ENCODE data around the gene SLC25A34.

SLC25A34 gene

DNA sequence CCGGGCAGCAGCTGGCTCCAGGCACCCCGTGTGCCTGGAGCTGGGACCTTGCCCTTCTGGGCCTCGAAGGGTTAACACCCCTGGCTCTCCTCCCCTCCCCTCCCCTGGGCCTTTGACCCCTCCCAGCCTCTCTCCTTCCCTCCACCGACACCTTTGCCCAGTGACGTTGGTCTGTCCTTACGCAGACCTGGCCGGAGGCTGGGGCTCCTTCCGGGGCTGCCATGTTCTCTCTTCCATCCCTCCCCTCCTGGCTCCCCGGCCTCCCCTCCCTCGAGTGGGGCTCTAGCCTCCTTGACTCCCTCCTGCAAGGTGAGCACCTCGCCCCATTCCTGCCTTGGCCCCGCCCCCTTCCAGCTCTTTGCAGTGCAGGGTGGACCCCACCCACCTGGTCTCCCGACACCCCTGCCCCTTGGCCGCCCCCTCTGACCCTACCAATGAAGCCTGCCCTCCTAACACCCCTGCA is 6.3 kb downstream of the SLC25A34 start, which contains the start of gene TMEM82:
Gene TMEM82, plus strand, starts transcription at position 161 of the 463 bp plus-strand sequence. Its CDS starts 61 bp downstream, at position 222.
- Histone ChIP-seq H4K20me1 (ENCODE audit: insufficient read depth, low read length) (no peaks in the 10 kb centered on the region), H3K36me3 (replicated peaks; ENCODE audit: low read depth, low read length) (no peaks in the 10 kb centered on the region), H3K27ac (ENCODE audit: low read length) (no peak within 1 kb of the TSS), H3K4me1 (ENCODE audit: low read length) (no peaks in the 10 kb centered on the region), H2AFZ (ENCODE audit: low read depth, low read length) (no peak within 1 kb of the TSS), H3K27me3 (ENCODE audit: low read depth, low read length) (no peaks in the 10 kb centered on the region), H3K79me2 (ENCODE audit: low read length) (no peaks in the 10 kb centered on the region), H3K9ac (ENCODE audit: low read length) (no peak within 1 kb of the TSS), H3K4me2 (ENCODE audit: low read length) (no peak within 1 kb of the TSS), H3K9me3 (ENCODE audit: insufficient read depth, low read length) (no peaks in the 10 kb centered on the region), H3K4me3 (ENCODE audit: low read length) (no peak within 1 kb of the TSS)
- TF ChIP-seq EZH2phosphoT487 (IDR thresholded peaks at IDR 0.05; ENCODE audit: low read depth) = no peak
- TF ChIP-seq, protein P1, sequence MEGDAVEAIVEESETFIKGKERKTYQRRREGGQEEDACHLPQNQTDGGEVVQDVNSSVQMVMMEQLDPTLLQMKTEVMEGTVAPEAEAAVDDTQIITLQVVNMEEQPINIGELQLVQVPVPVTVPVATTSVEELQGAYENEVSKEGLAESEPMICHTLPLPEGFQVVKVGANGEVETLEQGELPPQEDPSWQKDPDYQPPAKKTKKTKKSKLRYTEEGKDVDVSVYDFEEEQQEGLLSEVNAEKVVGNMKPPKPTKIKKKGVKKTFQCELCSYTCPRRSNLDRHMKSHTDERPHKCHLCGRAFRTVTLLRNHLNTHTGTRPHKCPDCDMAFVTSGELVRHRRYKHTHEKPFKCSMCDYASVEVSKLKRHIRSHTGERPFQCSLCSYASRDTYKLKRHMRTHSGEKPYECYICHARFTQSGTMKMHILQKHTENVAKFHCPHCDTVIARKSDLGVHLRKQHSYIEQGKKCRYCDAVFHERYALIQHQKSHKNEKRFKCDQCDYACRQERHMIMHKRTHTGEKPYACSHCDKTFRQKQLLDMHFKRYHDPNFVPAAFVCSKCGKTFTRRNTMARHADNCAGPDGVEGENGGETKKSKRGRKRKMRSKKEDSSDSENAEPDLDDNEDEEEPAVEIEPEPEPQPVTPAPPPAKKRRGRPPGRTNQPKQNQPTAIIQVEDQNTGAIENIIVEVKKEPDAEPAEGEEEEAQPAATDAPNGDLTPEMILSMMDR (IDR thresholded peaks at IDR 0.05; ENCODE audit: low read depth, low read length) = no peak

DNA sequence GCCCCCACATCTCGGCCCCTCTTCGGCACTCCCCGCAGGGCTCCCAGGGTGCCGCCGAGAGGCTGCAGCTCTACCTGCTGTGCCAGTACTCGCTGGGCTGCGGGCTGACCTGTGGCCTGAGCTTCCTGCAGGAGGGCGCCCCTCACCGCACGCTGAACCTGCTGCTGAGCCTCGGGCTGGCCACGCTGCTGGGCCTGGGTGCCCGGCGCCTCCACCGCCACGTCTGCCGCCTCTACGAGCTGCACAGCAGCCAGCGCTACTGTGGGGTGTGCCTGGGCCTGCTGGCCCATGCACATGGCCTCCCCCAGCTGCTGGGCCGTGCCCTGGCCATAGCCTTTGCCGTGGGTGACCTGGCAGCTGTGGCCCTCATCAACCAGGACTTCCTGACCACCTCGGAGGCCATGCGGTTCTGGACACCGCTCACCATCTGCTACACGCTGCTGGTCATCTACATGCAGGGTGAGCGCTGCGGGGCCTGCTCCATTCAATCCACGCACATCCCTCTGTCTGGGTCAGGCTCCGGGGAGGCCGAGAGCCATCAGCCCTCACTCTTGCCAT is 8.1 kb downstream of the SLC25A34 start:
- Histone ChIP-seq H4K20me1 (ENCODE audit: insufficient read depth, low read length) (no peaks in the 10 kb centered on the region), H3K36me3 (replicated peaks; ENCODE audit: low read depth, low read length) (no peaks in the 10 kb centered on the region), H3K4me2 (ENCODE audit: low read length) (no peak overlapping the region), H3K4me1 (ENCODE audit: low read length) (no peaks in the 10 kb centered on the region), H3K79me2 (ENCODE audit: low read length) (no peaks in the 10 kb centered on the region), H3K27ac (ENCODE audit: low read length) (no peak overlapping the region), H2AFZ (ENCODE audit: low read depth, low read length) (no peak overlapping the region), H3K9me3 (ENCODE audit: insufficient read depth, low read length) (no peaks in the 10 kb centered on the region), H3K27me3 (ENCODE audit: low read depth, low read length) (no peaks in the 10 kb centered on the region), H3K4me3 (ENCODE audit: low read length) (no peak overlapping the region), H3K9ac (ENCODE audit: low read length) (no peak overlapping the region)
- TF ChIP-seq, protein P1 (IDR thresholded peaks at IDR 0.05; ENCODE audit: low read depth, low read length) = no peak
- TF ChIP-seq EZH2phosphoT487 (IDR thresholded peaks at IDR 0.05; ENCODE audit: low read depth) = no peak

GRCh38 chr1:15747378-15747777 is 11.3 kb downstream of the SLC25A34 start:
- H3K36me3 ChIP-seq (replicated peaks; ENCODE audit: low read depth, low read length) = no peaks in the 10 kb centered on the region
- no peaks in the 10 kb centered on the region for H4K20me1 ChIP-seq (ENCODE audit: insufficient read depth, low read length)
- no peak overlapping the region for H3K4me2 ChIP-seq (ENCODE audit: low read length)
- no peak overlapping the region for H3K27ac ChIP-seq (ENCODE audit: low read length)
- H3K9me3 ChIP-seq (ENCODE audit: insufficient read depth, low read length) = no peaks in the 10 kb centered on the region
- no peaks in the 10 kb centered on the region for H3K79me2 ChIP-seq (ENCODE audit: low read length)
- no peak for TF ChIP-seq EZH2phosphoT487 (IDR thresholded peaks at IDR 0.05; ENCODE audit: low read depth)
- TF ChIP-seq, protein P1 (IDR thresholded peaks at IDR 0.05; ENCODE audit: low read depth, low read length) = no peak
- H2AFZ ChIP-seq (ENCODE audit: low read depth, low read length) = no peak overlapping the region
- no peak overlapping the region for H3K9ac ChIP-seq (ENCODE audit: low read length)
- H3K4me1 ChIP-seq (ENCODE audit: low read length) = no peaks in the 10 kb centered on the region
- no peak overlapping the region for H3K4me3 ChIP-seq (ENCODE audit: low read length)
- H3K27me3 ChIP-seq (ENCODE audit: low read depth, low read length) = no peaks in the 10 kb centered on the region

GRCh38 chr1:15748264-15748663 is 12.2 kb downstream of the SLC25A34 start:
- no peak overlapping the region for H3K27ac ChIP-seq (ENCODE audit: low read length)
- no peaks in the 10 kb centered on the region for H3K36me3 ChIP-seq (replicated peaks; ENCODE audit: low read depth, low read length)
- H3K27me3 ChIP-seq (ENCODE audit: low read depth, low read length) = no peaks in the 10 kb centered on the region
- H3K79me2 ChIP-seq (ENCODE audit: low read length) = no peaks in the 10 kb centered on the region
- no peak for TF ChIP-seq EZH2phosphoT487 (IDR thresholded peaks at IDR 0.05; ENCODE audit: low read depth)
- TF ChIP-seq, protein P1 (IDR thresholded peaks at IDR 0.05; ENCODE audit: low read depth, low read length) = no peak
- no peak overlapping the region for H3K4me2 ChIP-seq (ENCODE audit: low read length)
- no peak overlapping the region for H2AFZ ChIP-seq (ENCODE audit: low read depth, low read length)
- no peak overlapping the region for H3K4me3 ChIP-seq (ENCODE audit: low read length)
- H3K9me3 ChIP-seq (ENCODE audit: insufficient read depth, low read length) = no peaks in the 10 kb centered on the region
- H3K4me1 ChIP-seq (ENCODE audit: low read length) = no peaks in the 10 kb centered on the region
- H3K9ac ChIP-seq (ENCODE audit: low read length) = no peak overlapping the region
- H4K20me1 ChIP-seq (ENCODE audit: insufficient read depth, low read length) = no peaks in the 10 kb centered on the region
